ENCODE data around the gene UBAP2. TPM values are rescaled to one million over a fixed set of nuclear protein-coding genes. Genes with fewer than 3 reads are reported as not detected.

The UBAP2 gene
- total RNA-seq, 1 donor from 2014 or later, result 24.6 TPM

GRCh38 chr9:33923998-33924701 lies 124.5 kb downstream of the UBAP2 start:
- DNase-seq (ENCODE audit: extremely low spot score in 2 of 2), result no peak
- Histone ChIP-seq H3K36me3 (peaks cover 2 to 56% of the 10 kb centered on the region in 2 donors), H3K4me1 (no peaks in the 10 kb centered on the region), H3K4me3 (no peak overlapping the region), H3K27ac (no peak overlapping the region), H3K27me3 (no peaks in the 10 kb centered on the region), H3K9me3 (no peaks in the 10 kb centered on the region)
- no peak for TF ChIP-seq CTCF (IDR thresholded peaks at IDR 0.05)
- TF ChIP-seq POLR2A (IDR thresholded peaks at IDR 0.05), result no peak
- no peak for TF ChIP-seq POLR2AphosphoS5 (IDR thresholded peaks at IDR 0.05; ENCODE audit: insufficient read depth in 1 of 2, low read depth in 1 of 2)
- intact Hi-C loops (cut with DNase I), result loop anchor here (10.0 kb wide), 1 partner anchor 59 kb away; no protein-coding TSS in a partner anchor

DNA sequence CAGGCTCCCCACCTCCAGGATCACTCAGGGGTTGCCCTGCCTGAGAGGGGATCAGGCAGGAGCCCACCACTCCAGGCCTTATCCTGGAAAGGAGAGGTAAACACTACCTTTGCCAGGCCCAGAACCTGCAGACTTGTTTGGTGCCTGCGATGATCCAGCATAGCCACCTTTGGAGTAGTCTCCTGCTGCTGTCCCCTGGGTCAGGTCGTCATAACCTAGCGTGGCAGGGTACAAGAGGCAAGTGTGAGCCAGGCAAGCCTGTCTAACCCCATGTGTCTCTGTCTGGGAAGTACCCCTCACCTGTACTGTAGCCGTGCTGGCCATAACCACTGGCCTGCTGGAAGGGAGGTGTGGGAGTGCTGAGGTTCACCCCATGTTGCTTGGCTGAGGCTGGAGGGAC lies 125.6 kb downstream of the UBAP2 start:
- H3K36me3 ChIP-seq, result peaks cover 2 to 64% of the 10 kb centered on the region in 2 donors
- H3K9me3 ChIP-seq, result no peaks in the 10 kb centered on the region
- H3K4me1 ChIP-seq, result no peaks in the 10 kb centered on the region
- TF ChIP-seq POLR2A (IDR thresholded peaks at IDR 0.05), result no peak
- TF ChIP-seq POLR2AphosphoS5 (IDR thresholded peaks at IDR 0.05; ENCODE audit: insufficient read depth in 1 of 2, low read depth in 1 of 2), result no peak
- TF ChIP-seq CTCF (IDR thresholded peaks at IDR 0.05), result no peak
- H3K4me3 ChIP-seq, result no peak overlapping the region
- intact Hi-C loops (cut with DNase I), result loop anchor here (10.0 kb wide), 1 partner anchor 58 kb away; no protein-coding TSS in a partner anchor
- no peak overlapping the region for H3K27ac ChIP-seq
- no peaks in the 10 kb centered on the region for H3K27me3 ChIP-seq
- DNase-seq (ENCODE audit: extremely low spot score in 2 of 2), result no peak

DNA sequence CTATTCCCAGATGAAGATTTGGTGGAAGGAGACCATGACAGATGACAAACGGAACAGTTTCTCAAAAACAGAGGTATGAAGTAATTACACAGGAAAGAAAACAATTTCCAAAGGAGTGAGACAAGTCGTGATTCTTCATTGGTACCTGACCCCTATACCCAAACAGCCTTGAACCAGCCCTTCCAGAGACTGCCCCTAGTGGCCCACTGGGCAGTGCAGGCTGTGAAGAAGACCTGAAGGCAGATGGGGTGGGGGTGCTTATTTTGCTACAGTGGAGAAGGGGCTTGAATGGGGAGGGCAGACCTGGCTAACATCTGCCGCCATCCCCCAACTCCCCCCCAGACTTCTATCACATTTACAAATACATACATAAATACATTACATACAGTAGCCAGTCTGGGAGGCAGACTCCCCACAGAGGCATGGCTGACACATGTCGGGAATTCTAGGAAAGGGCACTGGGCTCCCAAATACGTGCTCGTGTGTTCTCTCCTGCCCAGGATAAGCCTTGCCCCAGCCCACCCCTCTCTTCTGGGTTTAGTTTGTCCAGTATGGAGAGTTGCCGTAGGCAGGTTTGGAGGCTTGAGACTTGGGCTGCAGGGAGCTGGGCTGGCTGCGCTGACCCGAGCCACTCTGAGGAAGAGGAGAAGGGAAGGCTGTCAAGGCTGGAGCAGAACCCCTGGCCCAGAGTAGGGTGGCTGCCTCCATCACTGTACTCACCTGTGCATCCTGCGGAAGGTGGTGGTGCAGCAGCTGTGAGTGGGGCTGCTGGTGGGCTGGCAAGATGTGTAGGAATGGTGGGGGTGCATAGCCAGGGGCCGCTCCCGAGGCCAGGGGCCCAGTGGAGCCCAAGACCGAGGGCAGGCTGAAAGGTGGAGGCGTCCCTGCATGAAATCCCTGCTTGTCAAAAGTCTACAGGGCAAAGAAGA lies 126.5 kb downstream of the UBAP2 start:
- no peaks in the 10 kb centered on the region for H3K4me1 ChIP-seq
- TF ChIP-seq POLR2A (IDR thresholded peaks at IDR 0.05) (no peak), CTCF (IDR thresholded peaks at IDR 0.05) (peak in 1 of 3 experiments; percentile 30)
- H3K4me3 ChIP-seq, result no peak overlapping the region
- H3K36me3 ChIP-seq, result peaks cover 2 to 64% of the 10 kb centered on the region in 2 donors
- intact Hi-C loops (cut with DNase I), result loop anchor here (10.0 kb wide), 1 partner anchor 57 kb away; no protein-coding TSS in a partner anchor
- no peaks in the 10 kb centered on the region for H3K9me3 ChIP-seq
- no peaks in the 10 kb centered on the region for H3K27me3 ChIP-seq
- H3K27ac ChIP-seq, result no peak overlapping the region
- no peak for DNase-seq (ENCODE audit: extremely low spot score in 2 of 2)

- intact Hi-C loops (cut with DNase I), result no loop called here
These were observed 129.3 kb downstream of the UBAP2 start for GRCh38 chr9:33919276-33919897.

GRCh38 chr9:33917036-33917435 lies 131.7 kb downstream of the UBAP2 start:
- no peak for DNase-seq (ENCODE audit: extremely low spot score in 2 of 2)
- TF ChIP-seq POLR2A (IDR thresholded peaks at IDR 0.05) (no peak), POLR2AphosphoS5 (IDR thresholded peaks at IDR 0.05; ENCODE audit: insufficient read depth in 1 of 2, low read depth in 1 of 2) (no peak), CTCF (IDR thresholded peaks at IDR 0.05) (no peak)
- Histone ChIP-seq H3K36me3 (peaks cover 2 to 58% of the 10 kb centered on the region in 2 donors), H3K9me3 (no peaks in the 10 kb centered on the region), H3K27ac (no peak overlapping the region), H3K27me3 (no peaks in the 10 kb centered on the region), H3K4me1 (no peaks in the 10 kb centered on the region), H3K4me3 (no peak overlapping the region)
- intact Hi-C loops (cut with DNase I), result no loop called here

More at GRCh38 chr9:33919276-33919897, 129.3 kb downstream of the UBAP2 start:
- peaks cover 2 to 61% of the 10 kb centered on the region in 2 donors for H3K36me3 ChIP-seq
- no peaks in the 10 kb centered on the region for H3K9me3 ChIP-seq
- no peak overlapping the region for H3K27ac ChIP-seq
- H3K27me3 ChIP-seq, result no peaks in the 10 kb centered on the region
- TF ChIP-seq POLR2A (IDR thresholded peaks at IDR 0.05), result no peak
- TF ChIP-seq POLR2AphosphoS5 (IDR thresholded peaks at IDR 0.05; ENCODE audit: insufficient read depth in 1 of 2, low read depth in 1 of 2), result no peak
- no peaks in the 10 kb centered on the region for H3K4me1 ChIP-seq
- no peak for DNase-seq (ENCODE audit: extremely low spot score in 2 of 2)
- no peak overlapping the region for H3K4me3 ChIP-seq
